GM23248 (cell line): ENCODE data around the gene FANCD2OS.

ENCODE experiments used
- EZH2 ChIP-seq: fragments of 200-600 bp; sonication (generic); IDR thresholded peaks from 2 replicates; pipeline ENCODE4 v1.6.1; 2018; ENCODE audit warnings: antibody characterized with exemption, mild to moderate bottlenecking; ENCODE audit not compliant: insufficient read depth, poor library complexity, severe bottlenecking
- EZH2phosphoT487 ChIP-seq: fragments of 200-600 bp; sonication (generic); IDR thresholded peaks from 2 replicates; pipeline ENCODE4 v1.6.1; 2018; ENCODE audit warnings: antibody characterized with exemption, moderate library complexity, mild to moderate bottlenecking, low read depth; ENCODE audit not compliant: insufficient read depth

DNA sequence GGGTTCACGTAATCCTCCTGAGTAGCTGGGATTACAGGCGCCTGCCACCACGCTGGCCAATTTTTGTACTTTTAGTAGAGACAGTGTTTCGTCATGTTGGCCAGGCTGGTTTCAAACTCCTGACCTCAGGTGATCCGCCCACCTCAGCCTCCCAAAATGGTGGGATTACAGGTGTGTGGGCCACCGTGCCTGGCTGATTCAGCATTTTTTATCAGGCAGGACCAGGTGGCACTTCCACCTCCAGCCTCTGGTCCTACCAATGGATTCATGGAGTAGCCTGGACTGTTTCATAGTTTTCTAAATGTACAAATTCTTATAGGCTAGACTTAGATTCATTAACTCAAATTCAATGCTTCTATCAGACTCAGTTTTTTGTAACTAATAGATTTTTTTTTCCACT is 42.9 kb upstream of the FANCD2OS start:
- TF ChIP-seq EZH2phosphoT487 (no peak), EZH2 (no peak)
